Lung microvascular endothelial cell (primary cell): Measurements from ENCODE around the gene HTT. TPM values are rescaled to one million over a fixed set of nuclear protein-coding genes. Genes with fewer than 3 reads are reported as not detected.
A peak's percentile ranks its signal among the peaks of the same experiment; 100 is the strongest.

Experiments used
- DNase-seq, 2 donors: peaks; one replicate each; pipeline versions ENCODE4 v3.0.0 to v3.0.0-alpha.2; 2010; ENCODE audit warnings: low read depth in 2 of 2
- total RNA-seq: library from RNA; depleted of rRNA; stranded (reverse); fragments of >200 nt; gene quantifications from 2 replicates; pipeline ENCODE4 v1.2.1, GENCODE V29; 2014

Gene HTT
- 26.6 and 34.3 TPM in 2 replicates for total RNA-seq

DNA sequence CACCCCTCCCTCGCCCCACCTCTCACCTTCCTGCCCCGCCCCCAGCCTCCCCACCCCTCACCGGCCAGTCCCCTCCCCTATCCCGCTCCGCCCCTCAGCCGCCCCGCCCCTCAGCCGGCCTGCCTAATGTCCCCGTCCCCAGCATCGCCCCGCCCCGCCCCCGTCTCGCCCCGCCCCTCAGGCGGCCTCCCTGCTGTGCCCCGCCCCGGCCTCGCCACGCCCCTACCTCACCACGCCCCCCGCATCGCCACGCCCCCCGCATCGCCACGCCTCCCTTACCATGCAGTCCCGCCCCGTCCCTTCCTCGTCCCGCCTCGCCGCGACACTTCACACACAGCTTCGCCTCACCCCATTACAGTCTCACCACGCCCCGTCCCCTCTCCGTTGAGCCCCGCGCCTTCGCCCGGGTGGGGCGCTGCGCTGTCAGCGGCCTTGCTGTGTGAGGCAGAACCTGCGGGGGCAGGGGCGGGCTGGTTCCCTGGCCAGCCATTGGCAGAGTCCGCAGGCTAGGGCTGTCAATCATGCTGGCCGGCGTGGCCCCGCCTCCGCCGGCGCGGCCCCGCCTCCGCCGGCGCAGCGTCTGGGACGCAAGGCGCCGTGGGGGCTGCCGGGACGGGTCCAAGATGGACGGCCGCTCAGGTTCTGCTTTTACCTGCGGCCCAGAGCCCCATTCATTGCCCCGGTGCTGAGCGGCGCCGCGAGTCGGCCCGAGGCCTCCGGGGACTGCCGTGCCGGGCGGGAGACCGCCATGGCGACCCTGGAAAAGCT lies at the start of gene HTT, which contains the start of gene HTT-AS:
Gene HTT, plus strand, starts transcription at position 604 of the 768 bp plus-strand sequence. Its CDS starts 145 bp downstream, at position 749.
Gene HTT-AS, minus strand, starts transcription at position 461 of the 768 bp plus-strand sequence.
- peak; percentile 95 to 96 for DNase-seq

DNA sequence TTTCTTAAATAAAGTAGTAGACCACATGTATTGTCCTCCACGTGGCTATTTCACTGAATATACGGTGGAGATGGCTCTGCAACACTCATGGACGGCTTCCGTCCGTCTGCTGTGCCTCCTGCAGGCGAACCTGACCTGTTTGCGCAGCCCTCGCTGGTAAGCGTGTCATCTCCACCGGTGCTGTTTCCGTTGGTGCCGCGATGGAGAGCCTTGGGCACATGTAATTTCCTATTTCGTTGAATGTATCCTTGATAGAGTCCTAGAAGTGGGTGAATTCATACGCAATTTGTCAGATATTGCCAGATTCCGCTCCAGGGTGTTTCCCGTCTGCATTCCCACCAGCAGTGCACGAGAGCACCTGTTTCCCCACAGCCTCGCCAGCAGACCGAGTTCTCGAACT lies 48.6 kb upstream of the HTT start:
- no peak for DNase-seq

DNA sequence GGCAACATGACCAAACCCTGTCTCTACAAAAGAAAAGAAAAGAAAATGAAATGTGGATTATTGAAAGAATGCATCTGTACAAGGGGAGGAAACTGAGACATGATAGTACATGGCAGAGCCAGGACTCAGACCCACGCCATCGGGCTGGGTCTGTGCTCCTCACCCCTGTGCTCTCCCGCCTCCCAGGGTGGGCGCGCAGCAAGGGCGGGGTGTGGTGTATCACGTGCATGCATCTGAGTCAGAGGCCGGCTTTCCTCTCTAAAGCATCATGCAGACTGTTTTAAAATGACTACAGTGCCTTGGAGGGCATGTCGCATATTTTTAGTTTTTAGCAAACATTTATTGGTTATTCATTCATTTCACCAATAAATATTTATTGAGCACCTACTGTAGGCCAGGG lies 47.9 kb upstream of the HTT start:
- no peak for DNase-seq

DNA sequence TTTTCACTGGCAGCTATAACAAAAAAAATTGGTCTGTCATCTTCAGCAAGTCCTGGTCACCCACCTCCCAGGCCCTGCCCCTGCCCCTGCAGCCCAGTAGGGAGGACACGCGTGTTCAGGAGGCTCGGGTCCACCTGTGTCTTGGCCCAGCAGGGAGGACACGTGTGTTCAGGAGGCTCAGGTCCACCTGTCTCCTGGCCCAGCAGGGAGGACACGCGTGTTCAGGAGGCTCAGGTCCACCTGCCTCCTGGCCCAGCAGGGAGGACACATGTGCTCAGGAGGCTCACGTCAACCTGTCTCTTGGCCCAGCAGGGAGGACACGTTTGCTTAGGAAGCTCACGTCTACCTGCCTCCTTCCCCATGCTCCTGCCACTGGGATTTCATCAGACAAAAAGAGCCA lies 45.0 kb upstream of the HTT start:
- no peak for DNase-seq

DNA sequence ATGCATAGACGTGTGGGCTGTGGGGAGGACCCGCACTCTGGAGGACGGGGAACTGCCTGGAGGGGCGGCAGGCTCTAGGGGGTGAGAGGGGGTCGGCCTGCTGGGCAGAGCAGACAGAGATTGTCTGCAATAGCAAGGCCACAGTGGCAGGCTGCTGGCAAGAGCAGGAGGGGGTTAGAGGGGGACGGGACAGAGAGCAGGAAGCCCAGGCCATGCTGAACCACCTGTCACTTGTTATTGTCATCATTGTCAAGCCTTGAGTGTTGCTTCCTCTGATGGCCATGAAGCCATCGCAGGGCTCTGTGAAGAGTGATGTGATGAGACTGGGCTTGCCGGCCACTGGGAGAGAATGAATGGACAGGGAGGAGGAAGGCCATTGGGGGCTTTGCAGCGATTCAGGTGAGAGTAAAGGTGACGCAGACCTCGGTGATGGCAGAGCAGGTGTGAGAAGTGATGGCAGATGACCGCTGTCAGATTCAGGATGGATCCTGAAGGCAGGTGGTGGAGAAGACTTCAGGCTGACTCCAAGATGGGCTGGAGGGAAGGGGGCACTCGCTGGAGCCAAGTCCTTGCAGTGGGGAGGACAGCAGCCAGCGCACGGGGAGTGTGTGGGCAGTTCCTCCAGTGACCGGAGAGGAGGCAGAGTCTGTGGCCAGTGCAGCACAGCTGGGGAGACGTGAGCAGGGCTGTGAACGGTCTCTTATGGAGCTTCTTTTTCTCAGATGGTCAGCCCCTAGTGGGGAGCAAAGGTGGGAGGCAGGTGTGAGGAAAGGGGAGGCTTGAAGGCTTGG lies 43.7 kb upstream of the HTT start:
- no peak for DNase-seq

DNA sequence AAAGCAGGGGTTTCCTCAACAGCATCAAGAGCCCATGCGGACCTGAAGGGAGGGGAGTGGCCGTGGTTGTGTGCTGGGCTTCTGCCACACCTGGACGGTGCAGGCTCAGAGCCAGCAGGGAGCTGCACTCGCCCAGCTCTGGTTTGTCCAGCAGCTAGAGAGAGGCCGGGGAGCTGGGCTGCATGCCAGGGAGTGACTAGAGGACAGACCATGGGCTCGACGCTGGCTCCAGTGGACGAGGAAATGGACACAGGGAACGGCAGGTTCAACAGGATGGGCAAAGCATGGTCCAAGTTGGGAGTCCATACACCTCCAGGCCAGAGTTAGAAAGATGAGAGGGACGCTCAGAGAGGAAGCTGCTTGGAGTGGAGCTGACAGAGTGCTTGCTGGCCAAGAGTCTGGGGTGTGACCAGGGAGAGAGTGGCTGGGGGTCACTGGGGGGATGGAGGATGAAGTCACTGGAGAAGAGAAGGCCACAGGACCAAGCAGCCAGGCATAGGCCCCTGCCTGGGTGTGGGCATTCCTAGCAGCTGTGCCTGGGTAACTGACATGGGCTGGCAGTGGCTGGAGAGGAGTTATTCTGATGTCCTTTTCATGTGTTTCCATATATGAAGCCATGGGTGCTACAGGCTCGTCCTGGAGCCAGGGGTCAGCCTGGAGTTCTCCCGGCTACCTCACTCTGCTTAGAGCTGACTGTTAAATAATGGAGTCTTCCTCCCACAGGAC lies 43.0 kb upstream of the HTT start:
- peak in 1 of 2 donors; percentile 59 for DNase-seq

DNA sequence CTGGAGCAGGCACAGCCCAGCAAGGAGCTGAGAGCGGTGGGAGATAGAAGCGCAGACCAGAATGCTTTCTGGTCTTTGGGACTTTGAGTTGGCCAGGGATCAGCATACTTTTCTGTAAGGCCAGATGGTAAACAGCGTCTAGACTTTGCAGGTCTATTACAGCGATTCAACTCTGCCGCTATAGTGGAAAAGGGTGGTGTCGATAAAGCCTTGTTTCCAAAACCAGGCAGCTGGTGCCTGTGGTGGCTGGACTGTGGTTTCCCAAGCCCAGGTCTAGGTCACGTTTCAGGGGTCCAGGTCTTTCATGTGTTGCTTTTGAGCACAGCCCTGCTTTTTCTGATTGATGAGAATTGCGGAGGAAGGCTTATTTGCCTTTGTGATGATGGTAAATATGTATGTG lies 40.2 kb upstream of the HTT start:
- no peak for DNase-seq

DNA sequence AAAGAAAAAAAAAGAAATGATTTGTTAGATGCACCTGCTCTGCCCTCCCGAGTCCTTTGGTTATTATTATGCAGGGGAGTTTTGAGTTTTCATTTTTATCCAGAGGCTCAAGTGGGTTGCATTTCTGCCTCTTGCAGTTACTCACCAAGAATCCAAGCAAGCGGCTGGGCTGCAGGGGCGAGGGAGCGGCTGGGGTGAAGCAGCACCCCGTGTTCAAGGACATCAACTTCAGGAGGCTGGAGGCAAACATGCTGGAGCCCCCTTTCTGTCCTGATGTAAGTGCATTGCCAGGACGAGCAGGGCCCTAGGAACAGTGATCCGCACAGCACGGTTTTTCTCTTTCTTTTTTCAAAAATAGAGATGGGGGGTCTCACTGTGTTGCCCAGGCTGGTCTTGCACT lies 39.2 kb upstream of the HTT start:
- no peak for DNase-seq

DNA sequence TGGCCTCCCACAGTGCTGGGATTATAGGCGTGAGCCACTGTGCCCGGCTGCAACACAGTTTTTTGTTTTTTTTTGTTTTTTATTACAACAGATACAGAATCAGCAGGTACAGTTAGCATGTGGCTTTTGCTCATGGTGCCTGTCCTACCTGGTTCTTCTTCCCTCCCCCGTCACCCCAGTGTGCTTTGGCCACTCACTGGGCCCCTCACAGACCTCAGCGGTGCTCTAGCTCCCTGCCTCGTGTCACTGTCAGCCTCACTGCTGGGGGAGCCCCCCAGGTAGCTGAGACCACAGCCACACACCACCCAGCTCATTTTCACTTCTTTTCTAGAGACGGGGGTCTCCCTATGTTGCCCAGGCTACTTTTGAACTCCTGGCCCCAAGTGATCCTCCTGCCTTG lies 38.8 kb upstream of the HTT start:
- no peak for DNase-seq

DNA sequence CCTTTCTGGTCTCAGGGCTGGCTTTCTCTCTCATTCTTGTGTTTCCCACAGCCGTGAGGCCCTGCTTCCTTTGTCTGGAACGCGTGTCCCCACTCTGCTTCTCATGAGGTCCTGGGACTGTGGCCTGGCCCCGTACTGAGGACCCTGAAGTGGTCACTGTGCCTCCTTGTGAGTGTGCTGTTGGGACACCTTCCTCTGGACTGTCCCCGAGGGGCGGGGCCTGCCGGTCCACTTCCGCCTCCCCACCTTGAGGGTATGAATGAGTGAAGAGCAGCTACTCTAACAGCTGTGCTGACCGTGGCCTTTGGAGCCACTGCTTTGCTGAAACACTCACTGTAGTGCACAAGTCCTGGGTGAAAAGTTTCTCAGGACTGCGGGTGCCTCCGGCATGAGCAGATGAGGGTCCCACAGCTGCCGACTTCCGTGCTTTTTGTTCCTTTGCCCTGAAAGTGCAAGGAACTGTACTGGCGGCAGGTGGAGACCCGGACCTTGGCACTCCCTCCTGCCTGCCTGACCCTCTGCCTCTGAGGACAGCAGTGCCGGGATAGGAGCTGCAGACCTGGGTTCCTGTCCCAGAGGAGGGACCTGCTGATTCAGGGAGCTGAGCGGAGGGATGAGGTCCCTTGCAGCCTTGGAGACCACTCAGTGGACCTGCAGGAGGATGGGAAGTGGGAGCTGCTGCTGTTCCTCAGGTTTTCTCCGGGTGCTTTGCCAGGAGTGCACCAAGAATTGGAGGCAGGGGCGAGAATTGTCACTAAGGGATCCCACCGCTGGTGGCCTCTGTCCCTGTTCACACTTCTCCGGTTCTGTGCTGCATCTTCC lies 38.1 kb upstream of the HTT start:
- no peak for DNase-seq

DNA sequence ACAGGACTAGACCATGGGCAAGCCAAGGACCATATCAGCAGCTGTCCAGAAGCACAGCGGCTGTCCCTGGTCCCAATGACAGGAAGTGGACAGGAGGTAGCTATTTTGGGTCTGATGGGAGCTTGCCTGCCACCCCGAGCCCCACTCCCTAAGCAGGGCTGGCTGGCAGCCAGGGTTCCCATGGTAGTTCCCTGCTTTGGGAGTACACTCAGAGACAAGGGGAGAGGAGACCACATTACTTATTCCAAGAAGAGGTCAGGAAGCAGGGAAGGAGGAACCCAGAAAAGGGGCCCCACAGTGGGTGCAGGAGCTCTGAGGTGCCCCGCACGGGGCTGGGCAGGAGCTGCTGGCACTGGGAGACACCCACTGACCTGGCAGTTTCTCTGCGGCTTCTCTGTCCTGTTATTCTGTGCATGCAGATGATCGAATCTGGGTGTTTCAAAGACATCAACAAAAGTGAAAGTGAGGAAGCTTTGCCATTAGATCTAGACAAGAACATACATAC lies 36.5 kb upstream of the HTT start:
- no peak for DNase-seq

DNA sequence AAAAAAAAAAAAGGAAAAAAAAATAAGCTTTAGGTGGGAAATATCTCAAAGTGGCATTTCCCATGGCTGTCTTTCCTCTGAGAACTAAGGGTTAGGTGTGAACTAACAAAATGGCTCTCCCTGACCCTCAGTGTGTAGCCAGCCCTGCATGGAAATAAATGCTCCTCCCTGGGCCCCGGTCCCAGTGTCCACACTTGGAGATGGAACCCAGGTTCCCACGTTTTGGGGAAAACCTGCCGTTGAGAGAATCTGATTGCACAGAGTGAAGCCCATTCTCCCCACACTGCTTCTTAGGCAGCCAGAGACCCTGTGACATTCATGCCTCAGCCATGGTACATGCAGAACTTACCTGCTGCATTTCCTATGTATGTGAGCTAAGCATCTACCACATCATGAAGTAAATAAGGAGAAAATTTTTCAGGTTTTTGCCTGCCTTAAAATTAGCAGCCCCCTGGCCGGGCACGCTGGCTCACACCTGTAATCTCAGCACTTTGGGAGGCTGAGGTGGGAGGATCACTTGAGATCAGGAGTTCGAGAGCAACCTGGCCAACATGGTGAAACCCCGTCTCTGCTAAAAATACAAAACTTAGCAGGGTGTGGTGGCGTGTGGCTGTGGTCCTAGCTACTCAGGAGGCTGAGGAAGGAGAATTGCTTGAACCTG lies 34.6 kb upstream of the HTT start:
- no peak for DNase-seq

DNA sequence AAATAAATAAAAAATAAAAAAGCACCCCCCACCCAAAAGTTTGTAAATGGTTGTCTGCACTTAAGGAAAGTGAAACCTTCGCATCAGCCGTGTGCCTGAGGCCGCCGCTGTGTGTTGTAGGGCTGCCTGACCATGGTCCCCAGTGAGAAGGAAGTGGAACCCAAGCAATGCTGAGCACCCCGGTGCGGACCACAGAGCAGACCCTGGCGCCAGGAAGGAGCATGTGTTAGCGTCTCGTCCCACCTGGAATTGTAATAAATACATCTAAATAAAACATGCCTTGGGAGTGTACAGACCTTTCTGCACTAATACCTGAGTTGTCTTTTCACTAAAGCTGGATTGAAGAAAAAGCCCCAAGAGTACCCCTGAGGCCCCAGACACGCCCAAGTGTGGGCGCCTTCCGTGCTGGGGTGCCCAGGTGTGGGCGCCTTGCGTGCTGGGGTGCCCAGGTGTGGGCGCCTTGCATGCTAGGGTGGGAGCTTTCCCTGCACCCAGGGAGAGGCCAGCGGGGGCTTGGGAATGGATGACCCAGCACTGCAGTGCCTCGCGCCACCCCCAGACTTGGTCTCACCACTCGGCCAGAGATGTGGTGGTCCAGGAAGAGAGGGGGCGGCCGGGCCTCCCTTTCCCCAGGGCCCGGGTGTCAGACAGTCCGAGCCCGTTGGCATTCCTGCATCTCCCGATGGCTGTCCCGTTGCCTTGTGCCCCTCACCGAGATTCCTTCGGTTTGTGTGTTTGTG lies 33.9 kb upstream of the HTT start:
- DNase-seq = no peak

DNA sequence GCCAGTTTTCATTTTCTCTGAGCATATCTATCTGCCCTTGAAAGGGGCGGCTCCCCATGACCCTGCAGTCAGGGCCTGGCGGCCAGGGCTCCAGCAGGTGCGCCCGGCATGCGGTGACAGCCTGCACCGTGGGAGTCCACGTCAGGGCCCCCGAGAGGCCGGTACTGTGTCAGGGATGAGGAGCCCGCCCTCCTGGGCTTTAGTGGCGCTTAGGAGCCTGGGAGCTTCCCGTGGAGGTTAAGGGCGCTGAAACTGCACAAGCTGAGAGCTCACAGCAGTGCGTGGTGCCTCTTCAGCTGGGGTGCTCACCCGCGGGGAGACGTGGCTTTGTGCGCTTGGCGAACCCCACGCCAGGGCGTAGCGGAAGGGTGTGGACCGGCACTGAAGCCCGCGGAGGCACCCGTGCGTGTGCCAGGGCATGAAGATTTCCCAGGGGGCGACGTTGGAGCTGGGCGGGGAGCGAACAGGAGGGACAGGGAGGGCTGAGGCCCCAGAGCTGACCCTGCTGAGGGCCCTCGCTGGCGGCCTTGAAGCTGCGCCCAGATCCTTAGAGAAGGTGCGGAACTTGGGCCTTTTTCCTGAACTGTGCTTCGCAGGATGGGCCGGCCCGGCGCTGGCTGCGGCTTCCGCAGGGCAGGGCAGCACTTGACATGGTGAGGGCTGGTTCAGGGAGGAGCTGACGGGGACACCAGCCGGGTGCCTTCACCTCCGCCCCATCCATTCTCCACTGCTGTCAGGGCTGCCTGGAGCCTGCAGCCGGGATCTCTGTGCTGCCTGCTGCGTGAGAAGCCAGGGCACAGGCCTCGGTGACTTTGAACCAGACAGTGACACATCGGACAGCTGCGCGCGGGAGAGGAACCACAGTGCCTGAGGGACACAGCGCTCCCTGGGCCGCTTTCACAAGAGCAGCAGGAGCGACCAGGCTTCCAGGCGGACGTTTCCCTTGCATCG lies 33.0 kb upstream of the HTT start:
- peak; percentile 44 to 70 for DNase-seq

DNA sequence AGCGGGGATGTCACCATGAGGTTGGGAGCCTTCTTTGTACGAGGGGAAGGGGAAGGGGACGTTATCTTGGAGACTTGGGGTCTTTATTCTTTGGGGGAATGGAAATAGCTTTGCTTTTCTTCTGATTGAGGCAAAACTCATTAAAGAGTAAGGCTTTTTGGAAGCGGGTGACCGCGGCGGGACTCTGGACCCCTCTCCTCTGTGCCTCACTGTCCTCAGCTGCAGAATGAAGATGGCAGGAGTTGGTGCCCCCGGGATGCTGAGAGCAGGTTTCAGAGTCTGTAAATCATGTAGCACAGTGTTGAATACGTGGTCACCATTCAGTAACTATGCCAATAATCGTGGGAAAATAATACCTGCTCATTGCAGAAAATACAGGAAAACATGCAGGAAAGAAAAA lies 32.3 kb upstream of the HTT start:
- no peak for DNase-seq

DNA sequence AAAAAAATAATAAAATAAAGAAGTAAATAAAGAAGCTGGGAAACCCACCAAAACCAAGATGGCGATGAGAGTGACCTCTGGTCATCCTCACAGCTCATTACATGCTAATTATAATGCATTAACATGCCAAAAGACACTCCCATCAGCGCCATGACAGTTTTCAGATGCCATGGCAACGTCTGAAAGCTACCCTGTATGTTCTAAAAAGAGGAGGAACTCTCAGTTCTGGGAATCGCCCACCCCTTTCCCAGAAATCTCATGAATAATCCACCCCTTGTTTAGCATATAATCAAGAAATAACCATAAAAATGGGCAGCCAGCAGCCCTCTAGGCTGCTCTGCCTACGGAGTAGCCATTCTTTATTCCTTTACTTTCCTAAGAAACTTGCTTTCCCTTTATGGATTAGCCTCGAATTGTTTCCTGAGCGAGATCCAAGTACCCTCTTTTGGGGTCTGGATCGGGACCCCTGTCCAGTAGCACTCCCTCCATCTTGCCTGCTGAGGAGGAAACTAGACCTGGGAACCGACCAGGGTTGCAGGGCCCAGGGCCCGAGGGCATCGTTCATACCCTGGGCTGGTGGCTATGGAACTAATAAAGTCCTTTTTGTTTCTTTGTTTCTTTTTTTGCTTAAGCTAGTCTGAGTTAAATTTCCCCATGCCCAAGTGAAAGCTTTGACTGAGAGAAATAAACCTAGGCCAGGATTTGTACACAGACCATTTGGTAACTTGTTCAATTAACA lies 31.0 kb upstream of the HTT start:
- DNase-seq = no peak

DNA sequence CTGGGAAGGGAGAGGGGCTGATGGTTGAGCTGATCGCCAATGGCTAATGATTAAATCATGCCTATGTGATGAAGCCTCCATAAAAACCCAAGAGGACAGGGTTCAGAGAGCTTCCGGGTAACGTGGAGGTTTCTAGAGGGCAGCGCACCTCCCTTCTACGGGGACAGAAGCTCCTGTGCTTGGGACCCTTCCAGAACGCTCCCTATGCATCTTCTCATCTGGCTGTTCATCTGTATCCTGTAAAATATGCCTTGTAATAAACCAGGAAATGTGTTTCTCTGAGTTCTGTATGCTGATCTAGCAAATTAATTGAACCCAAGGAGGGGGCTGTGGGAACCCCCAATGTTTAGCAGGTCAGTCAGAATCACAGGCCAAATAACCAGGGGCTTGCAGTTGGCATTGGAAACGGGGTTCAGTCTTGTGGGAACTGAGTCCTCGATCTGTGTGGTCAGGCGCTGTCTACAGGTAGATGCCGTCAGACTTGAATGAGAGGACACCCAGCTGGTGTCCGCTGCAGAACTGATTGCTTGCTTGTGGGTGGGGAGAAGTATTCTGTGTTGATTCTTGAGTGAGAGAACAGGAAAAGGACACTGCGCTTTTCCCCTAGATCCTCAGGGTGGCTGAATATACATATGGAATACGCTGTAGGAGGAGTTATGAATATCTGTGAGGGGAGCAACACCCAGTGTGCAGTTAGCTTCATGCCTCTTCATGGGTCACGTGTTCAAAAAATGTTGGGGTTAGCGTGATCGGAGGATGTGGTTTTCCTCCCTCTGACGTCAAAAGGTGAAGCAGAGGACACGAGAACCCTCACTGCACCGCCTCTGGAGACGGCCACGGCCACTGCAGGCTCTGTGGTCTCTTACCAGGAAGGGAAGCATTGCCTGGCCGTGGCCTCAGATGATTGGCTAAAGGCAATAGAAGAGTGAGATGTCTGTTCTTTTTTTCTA lies 29.3 kb upstream of the HTT start:
- peak in 1 of 2 donors; percentile 59 for DNase-seq
